ENCODE measurements around the gene EIF5A. TPM values are rescaled to one million over a fixed set of nuclear protein-coding genes. Genes with fewer than 3 reads are reported as not detected.

Gene EIF5A
- total and polyA plus RNA-seq, 5 donors from 2014 or later, result 210 to 631 (median 413) TPM

GRCh38 chr17:7281074-7281952, 26.1 kb upstream of the EIF5A start, which contains the start of gene SLC2A4:
TSS of gene SLC2A4 (plus strand) at chr17:7281718. CDS start at chr17:7281935, 217 bp downstream.
- Histone ChIP-seq H3K27me3 (ENCODE audit: control insufficient read depth, insufficient read depth, low read length) (peaks cover 2% of the 10 kb centered on the region), H3K36me3 (ENCODE audit: control insufficient read depth, insufficient read depth, low read length) (no peaks in the 10 kb centered on the region), H3K27ac (ENCODE audit: insufficient read depth, low read length, poor library complexity, severe bottlenecking) (no peak within 1 kb of the TSS), H3K4me1 (ENCODE audit: control insufficient read depth, insufficient read depth, low read length, poor library complexity, severe bottlenecking) (peaks cover 21% of the 10 kb centered on the region), H3K4me3 (ENCODE audit: low read depth, low read length) (peak within 1 kb of the TSS; percentile 48), H3K9me3 (ENCODE audit: control insufficient read depth in 2 of 2, low read length in 2 of 2) (no peaks in the 10 kb centered on the region)
- Mint-ChIP-seq H3K27me3 (peaks cover 51% of the 10 kb centered on the region), H3K4me1 (peaks cover 0 to 31% (median 12%) of the 10 kb centered on the region in 4 donors), H3K27ac (peak within 1 kb of the TSS in 1 of 3 donors; percentile 73), H3K4me3 (peak within 1 kb of the TSS; percentile 82 to 87 (median 86)), H3K36me3 (no peaks in the 10 kb centered on the region), H3K9me3 (peaks cover 0 to under 1% (median 0%) of the 10 kb centered on the region in 7 donors)
- peak; percentile 46 to 61 for ATAC-seq (ENCODE audit: low read depth in 2 of 2)
- peak; percentile 60 to 82 (median 71) for DNase-seq

- peaks cover 53% of the 10 kb centered on the region for H3K27me3 Mint-ChIP-seq
Observed at GRCh38 chr17:7281953-7282751, 25.3 kb upstream of the EIF5A start.

GRCh38 chr17:7282752-7283321, 24.6 kb upstream of the EIF5A start:
- Mint-ChIP-seq H3K4me1 (peaks cover 0 to 31% (median 12%) of the 10 kb centered on the region in 4 donors), H3K9me3 (peaks cover 0 to 1% (median 0%) of the 10 kb centered on the region in 7 donors), H3K27ac (no peak overlapping the region), H3K4me3 (peak overlapping the region in 3 of 4 donors; percentile 47 to 59 (median 50)), H3K27me3 (peaks cover 55% of the 10 kb centered on the region), H3K36me3 (no peaks in the 10 kb centered on the region)
- Histone ChIP-seq H3K27ac (ENCODE audit: insufficient read depth, low read length, poor library complexity, severe bottlenecking) (no peak overlapping the region), H3K27me3 (ENCODE audit: control insufficient read depth, insufficient read depth, low read length) (peaks cover 2% of the 10 kb centered on the region), H3K36me3 (ENCODE audit: control insufficient read depth, insufficient read depth, low read length) (no peaks in the 10 kb centered on the region), H3K9me3 (ENCODE audit: control insufficient read depth in 2 of 2, low read length in 2 of 2) (no peaks in the 10 kb centered on the region), H3K4me1 (ENCODE audit: control insufficient read depth, insufficient read depth, low read length, poor library complexity, severe bottlenecking) (peaks cover 21% of the 10 kb centered on the region), H3K4me3 (ENCODE audit: low read depth, low read length) (no peak overlapping the region)
- DNase-seq (no peak), ATAC-seq (ENCODE audit: low read depth in 2 of 2) (no peak)

More at GRCh38 chr17:7281953-7282751, 25.3 kb upstream of the EIF5A start:
- no peak overlapping the region for H3K4me3 ChIP-seq (ENCODE audit: low read depth, low read length)
- H3K27me3 ChIP-seq (ENCODE audit: control insufficient read depth, insufficient read depth, low read length), result peaks cover 2% of the 10 kb centered on the region
- Mint-ChIP-seq H3K4me1 (peaks cover 0 to 31% (median 12%) of the 10 kb centered on the region in 4 donors), H3K9me3 (peaks cover 0 to 1% (median 0%) of the 10 kb centered on the region in 7 donors), H3K36me3 (no peaks in the 10 kb centered on the region), H3K27ac (no peak overlapping the region), H3K4me3 (peak overlapping the region; percentile 46 to 85 (median 70))
- H3K27ac ChIP-seq (ENCODE audit: insufficient read depth, low read length, poor library complexity, severe bottlenecking), result no peak overlapping the region
- no peaks in the 10 kb centered on the region for H3K36me3 ChIP-seq (ENCODE audit: control insufficient read depth, insufficient read depth, low read length)
- peaks cover 21% of the 10 kb centered on the region for H3K4me1 ChIP-seq (ENCODE audit: control insufficient read depth, insufficient read depth, low read length, poor library complexity, severe bottlenecking)
- H3K9me3 ChIP-seq (ENCODE audit: control insufficient read depth in 2 of 2, low read length in 2 of 2), result no peaks in the 10 kb centered on the region
- no peak for ATAC-seq (ENCODE audit: low read depth in 2 of 2)
- DNase-seq, result no peak

- H3K27ac ChIP-seq (ENCODE audit: insufficient read depth, low read length, poor library complexity, severe bottlenecking), result no peak overlapping the region
- H3K4me1 ChIP-seq (ENCODE audit: control insufficient read depth, insufficient read depth, low read length, poor library complexity, severe bottlenecking), result peaks cover 21% of the 10 kb centered on the region
- ATAC-seq (ENCODE audit: low read depth in 2 of 2) (no peak), DNase-seq (no peak)
- no peaks in the 10 kb centered on the region for H3K9me3 ChIP-seq (ENCODE audit: control insufficient read depth in 2 of 2, low read length in 2 of 2)
- peaks cover 0 to 31% (median 12%) of the 10 kb centered on the region in 4 donors for H3K4me1 Mint-ChIP-seq
- no peak overlapping the region for H3K4me3 ChIP-seq (ENCODE audit: low read depth, low read length)
- no peak overlapping the region for H3K27ac Mint-ChIP-seq
- peak overlapping the region in 1 of 4 donors; percentile 59 for H3K4me3 Mint-ChIP-seq
- H3K27me3 ChIP-seq (ENCODE audit: control insufficient read depth, insufficient read depth, low read length), result peaks cover 2% of the 10 kb centered on the region
- H3K27me3 Mint-ChIP-seq, result peaks cover 63% of the 10 kb centered on the region
- peaks cover 0 to 1% (median 0%) of the 10 kb centered on the region in 7 donors for H3K9me3 Mint-ChIP-seq
- H3K36me3 ChIP-seq (ENCODE audit: control insufficient read depth, insufficient read depth, low read length), result no peaks in the 10 kb centered on the region
- no peaks in the 10 kb centered on the region for H3K36me3 Mint-ChIP-seq
Observed at GRCh38 chr17:7283471-7284216, 23.8 kb upstream of the EIF5A start.

- H3K36me3 Mint-ChIP-seq, result no peaks in the 10 kb centered on the region
- no peak overlapping the region for H3K4me3 Mint-ChIP-seq
- H3K9me3 ChIP-seq (ENCODE audit: control insufficient read depth in 2 of 2, low read length in 2 of 2), result no peaks in the 10 kb centered on the region
- H3K4me1 Mint-ChIP-seq, result peaks cover 0 to 30% (median 11%) of the 10 kb centered on the region in 4 donors
- H3K9me3 Mint-ChIP-seq, result peaks cover 0 to 1% (median 0%) of the 10 kb centered on the region in 7 donors
- no peak overlapping the region for H3K27ac ChIP-seq (ENCODE audit: insufficient read depth, low read length, poor library complexity, severe bottlenecking)
- H3K4me3 ChIP-seq (ENCODE audit: low read depth, low read length), result no peak overlapping the region
- H3K36me3 ChIP-seq (ENCODE audit: control insufficient read depth, insufficient read depth, low read length), result no peaks in the 10 kb centered on the region
- DNase-seq, result no peak
- H3K27me3 ChIP-seq (ENCODE audit: control insufficient read depth, insufficient read depth, low read length), result peaks cover 2% of the 10 kb centered on the region
- H3K4me1 ChIP-seq (ENCODE audit: control insufficient read depth, insufficient read depth, low read length, poor library complexity, severe bottlenecking), result peaks cover 21% of the 10 kb centered on the region
- peaks cover 63% of the 10 kb centered on the region for H3K27me3 Mint-ChIP-seq
- H3K27ac Mint-ChIP-seq, result no peak overlapping the region
- no peak for ATAC-seq (ENCODE audit: low read depth in 2 of 2)
Observed at GRCh38 chr17:7284911-7285310, 22.5 kb upstream of the EIF5A start.

GRCh38 chr17:7285679-7286078, 21.7 kb upstream of the EIF5A start:
- H3K36me3 ChIP-seq (ENCODE audit: control insufficient read depth, insufficient read depth, low read length), result no peaks in the 10 kb centered on the region
- H3K27ac ChIP-seq (ENCODE audit: insufficient read depth, low read length, poor library complexity, severe bottlenecking), result no peak overlapping the region
- H3K4me3 Mint-ChIP-seq, result no peak overlapping the region
- H3K4me3 ChIP-seq (ENCODE audit: low read depth, low read length), result no peak overlapping the region
- peaks cover 0 to 1% (median 0%) of the 10 kb centered on the region in 7 donors for H3K9me3 Mint-ChIP-seq
- peaks cover 19% of the 10 kb centered on the region for H3K4me1 ChIP-seq (ENCODE audit: control insufficient read depth, insufficient read depth, low read length, poor library complexity, severe bottlenecking)
- H3K9me3 ChIP-seq (ENCODE audit: control insufficient read depth in 2 of 2, low read length in 2 of 2), result no peaks in the 10 kb centered on the region
- no peak for ATAC-seq (ENCODE audit: low read depth in 2 of 2)
- H3K4me1 Mint-ChIP-seq, result peaks cover 0 to 24% (median 7%) of the 10 kb centered on the region in 4 donors
- H3K27ac Mint-ChIP-seq, result no peak overlapping the region
- peaks cover 56% of the 10 kb centered on the region for H3K27me3 Mint-ChIP-seq
- H3K36me3 Mint-ChIP-seq, result no peaks in the 10 kb centered on the region
- H3K27me3 ChIP-seq (ENCODE audit: control insufficient read depth, insufficient read depth, low read length), result peaks cover 2% of the 10 kb centered on the region
- DNase-seq, result no peak
